Measurements from ENCODE around the gene BTBD19.
"Not testable (repeated sequence)": the region's sequence is repeated elsewhere in the genome, so short reads cannot be mapped to it uniquely, and the experiment has no call there.

BTBD19 gene, protein sequence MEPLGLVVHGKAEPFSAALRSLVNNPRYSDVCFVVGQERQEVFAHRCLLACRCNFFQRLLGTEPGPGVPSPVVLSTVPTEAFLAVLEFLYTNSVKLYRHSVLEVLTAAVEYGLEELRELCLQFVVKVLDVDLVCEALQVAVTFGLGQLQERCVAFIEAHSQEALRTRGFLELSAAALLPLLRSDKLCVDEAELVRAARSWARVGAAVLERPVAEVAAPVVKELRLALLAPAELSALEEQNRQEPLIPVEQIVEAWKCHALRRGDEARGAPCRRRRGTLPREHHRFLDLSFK

DNA sequence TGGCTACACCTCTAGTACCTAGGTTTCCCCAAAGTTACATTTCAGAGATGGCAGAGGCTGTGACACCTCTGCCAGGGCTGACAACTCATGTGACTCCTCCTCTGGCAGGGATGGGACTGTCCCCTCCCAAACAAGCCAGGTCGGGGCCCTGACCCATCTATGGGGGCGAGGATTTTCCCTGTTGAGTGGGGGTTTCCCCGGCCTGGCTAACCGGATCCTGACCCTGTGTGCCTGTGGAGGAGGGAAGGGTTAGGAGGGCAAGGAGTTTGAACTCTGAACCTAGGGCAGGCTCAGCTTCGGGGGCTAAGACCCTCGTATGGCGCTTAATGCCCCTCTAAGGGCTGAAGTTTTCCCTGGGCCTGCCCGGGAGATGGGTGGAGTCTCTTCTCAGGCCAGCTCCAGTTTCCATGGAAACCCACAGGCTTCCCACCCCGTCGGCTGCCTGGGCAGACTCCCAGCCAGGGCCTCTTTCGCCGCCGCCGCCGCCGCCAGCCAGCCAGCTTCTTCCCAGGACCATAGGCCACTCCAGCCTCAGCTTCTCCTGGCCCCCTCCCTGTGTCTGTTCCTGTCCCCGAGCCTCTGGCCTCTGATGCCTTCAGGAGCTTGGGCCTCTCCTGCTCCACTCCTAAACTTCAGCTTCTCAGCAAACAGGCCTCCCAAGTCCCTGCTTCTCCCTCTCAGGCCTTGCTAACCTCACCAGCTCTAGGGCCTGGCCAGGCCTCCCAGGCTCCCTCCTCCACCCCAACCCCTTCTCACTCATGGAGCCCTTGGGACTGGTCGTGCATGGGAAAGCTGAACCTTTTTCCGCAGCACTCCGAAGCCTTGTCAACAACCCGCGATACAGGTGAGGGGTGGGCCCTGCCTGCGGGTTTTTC is at the start of gene BTBD19:
Gene BTBD19, plus strand, starts transcription at position 461 of the 875 bp plus-strand sequence. Its CDS starts 298 bp downstream, at position 759.
- peak within 1 kb of the TSS; percentile 67 for H3K4me3 ChIP-seq (replicated peaks; ENCODE audit: low read depth, low read length)
- peak; percentile 95 for DNase-seq (ENCODE audit: low read depth)
- TF ChIP-seq, protein P1, sequence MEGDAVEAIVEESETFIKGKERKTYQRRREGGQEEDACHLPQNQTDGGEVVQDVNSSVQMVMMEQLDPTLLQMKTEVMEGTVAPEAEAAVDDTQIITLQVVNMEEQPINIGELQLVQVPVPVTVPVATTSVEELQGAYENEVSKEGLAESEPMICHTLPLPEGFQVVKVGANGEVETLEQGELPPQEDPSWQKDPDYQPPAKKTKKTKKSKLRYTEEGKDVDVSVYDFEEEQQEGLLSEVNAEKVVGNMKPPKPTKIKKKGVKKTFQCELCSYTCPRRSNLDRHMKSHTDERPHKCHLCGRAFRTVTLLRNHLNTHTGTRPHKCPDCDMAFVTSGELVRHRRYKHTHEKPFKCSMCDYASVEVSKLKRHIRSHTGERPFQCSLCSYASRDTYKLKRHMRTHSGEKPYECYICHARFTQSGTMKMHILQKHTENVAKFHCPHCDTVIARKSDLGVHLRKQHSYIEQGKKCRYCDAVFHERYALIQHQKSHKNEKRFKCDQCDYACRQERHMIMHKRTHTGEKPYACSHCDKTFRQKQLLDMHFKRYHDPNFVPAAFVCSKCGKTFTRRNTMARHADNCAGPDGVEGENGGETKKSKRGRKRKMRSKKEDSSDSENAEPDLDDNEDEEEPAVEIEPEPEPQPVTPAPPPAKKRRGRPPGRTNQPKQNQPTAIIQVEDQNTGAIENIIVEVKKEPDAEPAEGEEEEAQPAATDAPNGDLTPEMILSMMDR (IDR thresholded peaks at IDR 0.05; ENCODE audit: low read length, missing control alignments): no peak

DNA sequence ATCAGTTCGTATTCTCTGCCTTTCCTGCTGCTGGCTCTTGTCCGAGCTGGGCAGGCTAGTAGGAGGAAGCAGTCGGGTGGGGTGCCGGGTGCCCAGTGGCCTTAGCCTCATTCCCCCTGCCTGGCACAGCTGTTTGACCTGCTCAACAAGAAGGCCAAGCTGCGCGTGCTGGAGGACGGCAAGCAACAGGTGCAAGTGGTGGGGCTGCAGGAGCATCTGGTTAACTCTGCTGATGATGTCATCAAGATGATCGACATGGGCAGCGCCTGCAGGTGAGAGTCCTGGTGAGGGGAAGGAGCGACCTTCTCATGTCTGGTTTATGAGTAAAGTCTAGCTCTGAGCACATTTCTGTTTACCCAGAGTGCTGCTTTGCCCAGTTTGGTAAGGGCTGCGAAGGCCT is 49.2 kb upstream of the BTBD19 start:
- H3K4me3 ChIP-seq (replicated peaks; ENCODE audit: low read depth, low read length): no peak overlapping the region
- TF ChIP-seq, protein P1 (IDR thresholded peaks at IDR 0.05; ENCODE audit: low read length, missing control alignments): no peak
- DNase-seq (ENCODE audit: low read depth): no peak

DNA sequence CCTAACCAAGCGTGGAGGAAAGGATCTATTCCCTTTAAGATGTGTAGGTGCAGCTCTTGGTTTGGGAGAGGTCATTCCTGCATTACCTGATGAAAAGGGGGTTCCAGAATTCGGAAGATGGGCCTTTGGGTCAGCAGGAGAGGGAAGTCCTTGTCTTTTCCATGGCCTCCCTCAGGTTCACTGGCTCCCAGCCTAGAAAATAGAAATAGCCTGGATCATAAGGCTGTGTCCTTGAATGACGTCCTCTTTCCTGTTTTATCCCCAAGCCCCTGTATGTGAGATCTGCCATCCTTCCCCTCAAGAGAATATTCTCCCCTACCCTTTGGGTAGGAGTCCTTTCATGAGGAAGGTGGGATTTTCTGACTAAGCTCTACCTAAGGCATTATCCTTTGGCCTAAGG is 47.4 kb upstream of the BTBD19 start:
- DNase-seq (ENCODE audit: low read depth): no peak
- no peak overlapping the region for H3K4me3 ChIP-seq (replicated peaks; ENCODE audit: low read depth, low read length)
- TF ChIP-seq, protein P1 (IDR thresholded peaks at IDR 0.05; ENCODE audit: low read length, missing control alignments): no peak

DNA sequence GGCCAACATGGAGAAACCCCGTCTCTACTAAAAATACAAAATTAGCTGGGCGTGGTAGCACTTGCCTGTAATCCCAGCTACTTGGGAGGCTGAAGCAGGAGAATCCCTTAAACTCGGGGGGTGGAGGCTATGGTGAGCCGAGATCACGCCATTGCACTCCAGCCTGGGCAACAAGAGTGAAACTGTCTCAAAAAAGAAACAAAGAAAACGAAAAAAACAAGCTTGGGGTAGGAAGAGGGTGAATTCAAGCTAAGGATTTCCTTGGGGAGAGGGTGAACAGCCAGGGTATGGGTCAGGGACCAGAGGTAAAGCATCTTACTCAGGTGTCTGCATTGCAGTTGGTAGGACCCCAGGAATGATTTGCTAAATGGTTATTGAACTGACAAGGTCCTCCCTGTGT is 41.9 kb upstream of the BTBD19 start:
- DNase-seq (ENCODE audit: low read depth); H3K4me3 ChIP-seq (replicated peaks; ENCODE audit: low read depth, low read length): not testable (repeated sequence)

DNA sequence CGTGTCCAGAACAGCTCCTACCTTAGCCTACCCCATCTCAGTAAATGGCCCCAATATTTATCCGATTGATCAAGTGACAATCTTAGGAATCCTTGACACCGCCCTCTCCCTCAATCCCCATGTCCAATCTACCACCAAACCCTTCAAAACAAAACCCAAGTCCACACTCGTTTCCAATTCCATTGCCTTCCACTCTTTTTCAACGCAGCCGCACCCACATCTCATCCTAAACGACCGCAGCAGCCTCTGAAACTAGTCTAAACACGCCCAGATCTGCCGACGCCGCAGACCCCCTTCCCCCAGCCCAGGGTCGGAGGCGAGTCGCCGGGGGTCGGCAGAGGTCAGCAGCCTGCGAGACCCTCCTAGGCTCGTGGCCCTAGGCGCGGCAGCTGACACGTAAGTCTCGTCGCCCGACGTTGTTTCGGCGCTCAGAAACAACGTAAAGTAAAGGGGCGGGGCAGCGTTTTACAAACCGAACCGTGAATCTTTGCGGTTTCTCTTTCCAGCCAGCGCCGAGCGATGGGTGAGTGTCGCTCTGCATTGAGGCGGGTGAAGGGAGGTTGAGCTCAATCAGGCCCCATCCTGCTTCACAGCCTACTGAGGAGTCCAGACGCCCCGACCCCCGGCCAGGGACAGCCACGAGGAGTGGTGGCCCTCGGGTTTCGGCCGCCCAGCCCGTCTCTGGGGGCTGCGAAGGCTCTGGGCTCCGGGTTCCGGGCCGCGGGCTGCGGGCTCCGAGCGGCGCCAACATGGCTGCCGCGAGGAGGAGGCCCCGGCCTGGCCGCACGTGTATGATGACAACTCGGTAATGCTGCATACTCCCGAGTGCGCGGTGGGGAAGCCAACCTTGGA is 33.0 kb upstream of the BTBD19 start, which contains the start of gene RPS8:
Gene RPS8, plus strand, starts transcription at position 463 of the 852 bp plus-strand sequence. Its CDS starts 57 bp downstream, at position 520.
- peak within 1 kb of the TSS; percentile 95 for H3K4me3 ChIP-seq (replicated peaks; ENCODE audit: low read depth, low read length)
- TF ChIP-seq, protein P1 (IDR thresholded peaks at IDR 0.05; ENCODE audit: low read length, missing control alignments): no peak
- DNase-seq (ENCODE audit: low read depth): peak; percentile 94

DNA sequence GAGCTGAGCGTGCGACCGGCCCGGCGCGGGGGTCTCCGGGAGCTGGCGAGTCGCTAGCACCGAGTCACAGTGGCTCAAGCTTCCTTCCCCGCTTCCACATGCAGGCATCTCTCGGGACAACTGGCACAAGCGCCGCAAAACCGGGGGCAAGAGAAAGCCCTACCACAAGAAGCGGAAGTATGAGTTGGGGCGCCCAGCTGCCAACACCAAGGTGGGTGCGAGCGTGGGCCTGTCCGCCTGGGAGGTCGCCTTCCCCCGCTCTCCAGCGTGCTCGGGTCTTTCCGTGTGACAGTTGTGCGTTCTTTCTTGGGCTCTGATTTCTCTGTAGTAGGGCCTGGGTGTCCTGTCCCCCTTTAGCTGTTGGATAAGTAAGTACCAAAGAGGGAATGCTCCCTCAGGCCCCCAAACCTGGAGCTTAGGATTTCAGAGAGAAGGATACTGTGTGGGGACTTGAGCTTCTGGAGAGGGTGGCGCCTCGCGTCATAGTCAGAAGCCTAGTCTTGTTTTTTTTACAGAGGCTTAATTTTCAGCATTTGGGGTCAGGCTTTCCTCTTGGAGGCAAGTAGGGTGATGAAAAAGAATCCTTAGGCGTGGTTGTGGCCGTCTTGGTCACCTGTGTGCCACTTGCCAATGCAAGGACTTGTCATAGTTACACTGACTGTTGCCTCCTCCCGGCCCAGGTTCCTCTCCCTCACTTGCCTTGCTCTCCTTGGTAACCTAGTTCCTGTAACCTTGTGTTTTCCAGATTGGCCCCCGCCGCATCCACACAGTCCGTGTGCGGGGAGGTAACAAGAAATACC is 32.2 kb upstream of the BTBD19 start:
- DNase-seq (ENCODE audit: low read depth): no peak
- peak overlapping the region; percentile 95 for H3K4me3 ChIP-seq (replicated peaks; ENCODE audit: low read depth, low read length)
- TF ChIP-seq, protein P1 (IDR thresholded peaks at IDR 0.05; ENCODE audit: low read length, missing control alignments): no peak
